ENCODE data around the gene ITGA5.
A peak's percentile ranks its signal among the peaks of the same experiment; 100 is the strongest.

Gene ITGA5

GRCh38 chr12:54404061-54405004 lies 14.7 kb downstream of the ITGA5 start:
- no peak overlapping the region for H3K4me3 ChIP-seq (ENCODE audit: low read depth, low read length)
- TF ChIP-seq CTCF (IDR thresholded peaks at IDR 0.05): peak; percentile 98
- no peaks in the 10 kb centered on the region for H3K79me2 ChIP-seq
- H3K9me3 ChIP-seq (ENCODE audit: control insufficient read depth, low read length): no peaks in the 10 kb centered on the region
- H3K4me1 ChIP-seq: no peaks in the 10 kb centered on the region
- no peak overlapping the region for H3K4me2 ChIP-seq (ENCODE audit: low read length)
- no peaks in the 10 kb centered on the region for H3K27me3 ChIP-seq (ENCODE audit: control insufficient read depth, insufficient read depth, low read length)
- H3K9ac ChIP-seq: no peak overlapping the region
- H3K27ac ChIP-seq: no peak overlapping the region
- no peaks in the 10 kb centered on the region for H3K36me3 ChIP-seq (ENCODE audit: control insufficient read depth, insufficient read depth, low read length)
- no peak overlapping the region for H2AFZ ChIP-seq

- no peak for TF ChIP-seq CTCF (IDR thresholded peaks at IDR 0.05)
- H3K4me2 ChIP-seq (ENCODE audit: low read length): no peak overlapping the region
Observed at GRCh38 chr12:54401119-54401518, 17.9 kb downstream of the ITGA5 start.

GRCh38 chr12:54398995-54399793 lies 19.9 kb downstream of the ITGA5 start:
- H3K36me3 ChIP-seq (ENCODE audit: control insufficient read depth, insufficient read depth, low read length): no peaks in the 10 kb centered on the region
- H3K27ac ChIP-seq: no peak overlapping the region
- no peak overlapping the region for H3K9ac ChIP-seq
- H3K4me1 ChIP-seq: no peaks in the 10 kb centered on the region
- no peak overlapping the region for H3K4me2 ChIP-seq (ENCODE audit: low read length)
- H3K9me3 ChIP-seq (ENCODE audit: control insufficient read depth, low read length): no peaks in the 10 kb centered on the region
- H3K27me3 ChIP-seq (ENCODE audit: control insufficient read depth, insufficient read depth, low read length): no peaks in the 10 kb centered on the region
- peak; percentile 100 for TF ChIP-seq CTCF (IDR thresholded peaks at IDR 0.05)
- H3K4me3 ChIP-seq (ENCODE audit: low read depth, low read length): no peak overlapping the region
- no peaks in the 10 kb centered on the region for H3K79me2 ChIP-seq
- no peak overlapping the region for H2AFZ ChIP-seq

More at GRCh38 chr12:54401119-54401518, 17.9 kb downstream of the ITGA5 start:
- H3K9ac ChIP-seq: no peak overlapping the region
- no peaks in the 10 kb centered on the region for H3K36me3 ChIP-seq (ENCODE audit: control insufficient read depth, insufficient read depth, low read length)
- H3K9me3 ChIP-seq (ENCODE audit: control insufficient read depth, low read length): no peaks in the 10 kb centered on the region
- no peak overlapping the region for H2AFZ ChIP-seq
- H3K79me2 ChIP-seq: no peaks in the 10 kb centered on the region
- H3K4me3 ChIP-seq (ENCODE audit: low read depth, low read length): no peak overlapping the region
- no peaks in the 10 kb centered on the region for H3K4me1 ChIP-seq
- H3K27ac ChIP-seq: no peak overlapping the region
- no peaks in the 10 kb centered on the region for H3K27me3 ChIP-seq (ENCODE audit: control insufficient read depth, insufficient read depth, low read length)

GRCh38 chr12:54398218-54398617 lies 20.8 kb downstream of the ITGA5 start:
- no peaks in the 10 kb centered on the region for H3K9me3 ChIP-seq (ENCODE audit: control insufficient read depth, low read length)
- H3K79me2 ChIP-seq: no peaks in the 10 kb centered on the region
- no peak overlapping the region for H3K4me2 ChIP-seq (ENCODE audit: low read length)
- TF ChIP-seq CTCF (IDR thresholded peaks at IDR 0.05): no peak
- no peak overlapping the region for H3K9ac ChIP-seq
- no peaks in the 10 kb centered on the region for H3K27me3 ChIP-seq (ENCODE audit: control insufficient read depth, insufficient read depth, low read length)
- H3K27ac ChIP-seq: no peak overlapping the region
- H3K36me3 ChIP-seq (ENCODE audit: control insufficient read depth, insufficient read depth, low read length): no peaks in the 10 kb centered on the region
- H2AFZ ChIP-seq: no peak overlapping the region
- H3K4me3 ChIP-seq (ENCODE audit: low read depth, low read length): no peak overlapping the region
- H3K4me1 ChIP-seq: no peaks in the 10 kb centered on the region

Measured in parathyroid adenoma (tissue), 2 donors.